HT-29 (cell line): Measurements from ENCODE around the gene KLHL8. TPM values are rescaled to one million over a fixed set of nuclear protein-coding genes. Genes with fewer than 3 reads are reported as not detected.
"Not testable (repeated sequence)": the region's sequence is repeated elsewhere in the genome, so short reads cannot be mapped to it uniquely, and the experiment has no call there.

Experiments used
- DNase-seq: peaks from one replicate; pipeline ENCODE4 v3.0.0-alpha.2; 2015; ENCODE audit warnings: low spot score
- total RNA-seq: library from RNA; depleted of rRNA; stranded (reverse); fragments of >200 nt; shearing (Covaris generic); gene quantifications from 2 replicates; pipeline ENCODE4 v1.2.3, GENCODE V29; 2014

The KLHL8 gene
- total RNA-seq, 1 experiment from 2014 or later = 3.5 TPM

GRCh38 chr4:87228262-87228860, 7.9 kb upstream of the KLHL8 start:
- no peak for DNase-seq

- DNase-seq = no peak
Measured at GRCh38 chr4:87227751-87228151, 7.3 kb upstream of the KLHL8 start.

GRCh38 chr4:87225936-87226335, 5.5 kb upstream of the KLHL8 start:
- no peak for DNase-seq

GRCh38 chr4:87224141-87224923, 3.9 kb upstream of the KLHL8 start:
- DNase-seq = no peak

- no peak for DNase-seq
Measured at GRCh38 chr4:87219632-87220093, 755 bp downstream of the KLHL8 start.

- not testable (repeated sequence) for DNase-seq
Measured at GRCh38 chr4:87217235-87217763, 3.1 kb downstream of the KLHL8 start.

- DNase-seq = no peak
Measured at GRCh38 chr4:87216469-87216868, 3.9 kb downstream of the KLHL8 start.

GRCh38 chr4:87213421-87214075, 6.9 kb downstream of the KLHL8 start:
- no peak for DNase-seq

- DNase-seq = no peak
Measured at GRCh38 chr4:87211249-87211952, 9.0 kb downstream of the KLHL8 start.

GRCh38 chr4:87209696-87210095, 10.7 kb downstream of the KLHL8 start:
- DNase-seq = no peak

GRCh38 chr4:87209182-87209581, 11.2 kb downstream of the KLHL8 start:
- no peak for DNase-seq

- DNase-seq = no peak
Measured at GRCh38 chr4:87204559-87204958, 15.9 kb downstream of the KLHL8 start.

GRCh38 chr4:87196927-87197326, 23.5 kb downstream of the KLHL8 start:
- DNase-seq = no peak

GRCh38 chr4:87196146-87196545, 24.3 kb downstream of the KLHL8 start:
- no peak for DNase-seq

- DNase-seq = no peak
Measured at GRCh38 chr4:87193958-87194675, 26.3 kb downstream of the KLHL8 start.

GRCh38 chr4:87192145-87192919, 28.1 kb downstream of the KLHL8 start:
- DNase-seq = no peak

GRCh38 chr4:87188932-87189331, 31.5 kb downstream of the KLHL8 start:
- DNase-seq = no peak

- DNase-seq = no peak
Measured at GRCh38 chr4:87188048-87188447, 32.4 kb downstream of the KLHL8 start.

GRCh38 chr4:87185146-87185870, 35.1 kb downstream of the KLHL8 start:
- DNase-seq = no peak

- no peak for DNase-seq
Measured at GRCh38 chr4:87180767-87181166, 39.7 kb downstream of the KLHL8 start.
